ENCODE data around the gene MELTF.

- TF ChIP-seq CTCF (IDR thresholded peaks at IDR 0.05; ENCODE audit: insufficient read depth, low read length, poor library complexity, severe bottlenecking), result no peak
- no peak for TF ChIP-seq EZH2phosphoT487 (conservative IDR thresholded peaks at IDR 0.05; ENCODE audit: low read length)
Observed at GRCh38 chr3:196994056-196994455, 35.6 kb downstream of the MELTF start.

Measured in SU-DHL-6 (cell line).